Measurements from ENCODE around the gene TXN2.
"Not testable (repeated sequence)": the region's sequence is repeated elsewhere in the genome, so short reads cannot be mapped to it uniquely, and the experiment has no call there.

The TXN2 gene

DNA sequence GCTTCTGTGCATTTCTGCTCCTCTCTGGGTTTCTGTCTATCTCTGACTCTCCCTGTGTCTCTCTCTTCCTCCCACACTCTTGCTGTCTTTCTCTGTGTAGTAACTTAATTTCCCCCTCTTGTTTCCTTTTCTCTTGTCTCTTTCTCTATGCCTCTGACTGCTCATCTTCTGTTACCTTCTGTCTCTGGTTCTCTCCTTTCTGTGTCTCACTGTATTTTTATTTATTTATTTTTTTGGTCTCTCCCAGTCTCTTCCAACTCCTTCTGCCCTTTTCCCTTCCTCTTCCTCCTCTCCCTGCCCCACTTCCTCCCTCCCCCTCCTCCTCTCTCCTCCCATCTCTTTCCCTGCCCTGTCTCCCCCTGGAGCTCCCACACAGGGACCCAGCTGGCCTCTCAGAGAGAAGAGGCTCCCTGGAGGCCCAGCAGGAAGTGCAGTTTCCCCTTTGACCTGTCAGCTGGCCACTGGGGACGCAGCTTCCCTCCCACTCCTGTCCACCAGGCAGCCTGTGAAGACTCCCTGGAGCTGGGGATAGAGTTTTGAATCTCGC is 55.4 kb downstream of the TXN2 start:
- DNase-seq, result no peak

DNA sequence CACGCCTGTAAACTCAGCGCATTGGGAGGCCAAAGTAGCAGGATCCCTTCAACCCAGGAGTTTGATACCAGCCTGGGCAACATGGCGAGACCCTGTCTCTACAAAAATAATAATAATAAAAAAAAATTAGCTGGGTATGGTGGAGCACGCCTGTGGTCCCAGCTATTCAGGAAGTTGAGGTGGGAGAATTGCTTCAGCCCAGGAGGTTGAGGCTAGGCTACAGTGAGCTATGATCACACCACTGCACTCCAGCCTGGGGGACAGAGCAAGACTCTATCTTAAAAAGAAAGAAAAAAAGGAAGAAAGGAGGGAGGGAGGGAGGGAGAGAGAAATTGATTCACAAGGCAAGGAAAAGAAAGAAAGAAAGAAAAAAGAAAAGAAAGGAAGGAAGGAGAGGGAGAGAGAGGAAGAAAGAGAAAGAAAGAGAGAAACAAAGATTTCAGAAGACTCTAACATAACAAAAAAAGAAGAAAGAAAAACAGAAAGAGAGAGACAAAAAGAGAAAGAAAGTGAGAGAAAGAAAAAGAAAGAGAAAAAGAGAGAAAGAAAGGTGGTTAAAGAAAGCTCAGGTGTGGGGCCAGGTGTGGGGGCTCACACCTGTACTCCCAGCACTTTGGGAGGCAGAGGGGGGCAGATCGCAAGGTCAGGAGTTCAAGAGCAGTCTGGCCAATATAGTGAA is 56.4 kb downstream of the TXN2 start:
- DNase-seq, result no peak

DNA sequence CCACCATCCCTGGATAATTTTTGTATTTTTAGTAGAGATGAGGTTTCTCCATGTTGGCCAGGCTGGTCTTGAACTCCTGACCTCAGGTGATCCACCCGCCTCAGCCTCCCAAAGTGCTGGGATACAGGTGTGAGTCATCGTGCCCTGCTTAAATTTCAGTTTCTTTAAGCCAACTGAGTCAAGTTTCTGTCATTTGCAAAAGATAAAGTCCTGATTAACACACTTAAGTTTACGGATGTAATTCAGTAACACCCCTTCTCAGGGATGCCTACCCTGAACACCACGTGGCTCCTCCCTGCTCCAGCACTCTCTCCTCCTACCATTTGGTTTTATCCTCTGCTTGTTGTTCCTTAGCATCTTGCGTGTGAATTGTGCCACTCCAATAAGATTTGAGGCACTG is 57.0 kb downstream of the TXN2 start:
- DNase-seq, result not testable (repeated sequence)

DNA sequence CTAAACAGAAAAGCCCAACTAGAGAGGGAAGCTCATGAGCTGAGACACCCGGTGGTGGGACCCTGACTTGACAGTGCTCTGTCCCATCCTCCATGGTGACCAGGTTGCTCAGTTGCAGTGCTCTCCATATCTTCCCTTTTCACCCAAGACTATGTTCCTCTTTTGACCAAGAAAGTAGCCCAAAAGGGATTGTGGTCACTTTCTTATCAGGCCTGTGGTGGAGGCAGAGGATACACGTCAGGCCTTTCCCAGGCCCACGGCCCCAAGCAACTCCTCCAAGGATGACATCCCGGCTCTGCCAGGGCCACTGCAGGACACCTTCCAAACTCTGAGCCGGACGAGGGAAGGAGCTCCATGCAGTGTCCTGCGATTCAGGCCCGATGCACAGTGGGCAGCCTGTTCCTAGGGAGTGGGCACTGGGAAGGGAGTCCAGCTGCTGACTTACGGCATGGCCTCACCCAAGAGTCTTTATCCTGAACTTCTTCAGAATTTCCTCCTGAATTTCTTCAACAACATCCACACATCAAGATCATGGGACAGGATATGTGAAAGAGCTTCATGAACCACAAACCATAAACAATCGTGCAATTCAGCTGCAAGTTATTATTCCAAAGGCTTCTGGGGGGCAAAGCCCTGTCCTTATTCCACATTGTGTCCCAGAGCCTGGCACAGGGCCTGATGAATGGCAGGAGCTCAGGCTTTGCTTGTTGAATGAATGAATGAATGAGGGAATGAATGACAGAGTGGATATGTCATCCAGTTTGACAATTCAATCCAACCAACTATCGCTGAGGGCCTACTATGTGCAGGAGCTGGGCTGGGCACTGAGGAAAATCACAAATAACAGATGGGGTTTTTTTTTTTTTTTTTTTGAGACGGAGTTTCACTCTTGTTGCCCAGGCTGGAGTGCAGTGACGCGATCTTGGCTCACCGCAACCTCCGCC is 57.7 kb downstream of the TXN2 start:
- DNase-seq, result no peak

DNA sequence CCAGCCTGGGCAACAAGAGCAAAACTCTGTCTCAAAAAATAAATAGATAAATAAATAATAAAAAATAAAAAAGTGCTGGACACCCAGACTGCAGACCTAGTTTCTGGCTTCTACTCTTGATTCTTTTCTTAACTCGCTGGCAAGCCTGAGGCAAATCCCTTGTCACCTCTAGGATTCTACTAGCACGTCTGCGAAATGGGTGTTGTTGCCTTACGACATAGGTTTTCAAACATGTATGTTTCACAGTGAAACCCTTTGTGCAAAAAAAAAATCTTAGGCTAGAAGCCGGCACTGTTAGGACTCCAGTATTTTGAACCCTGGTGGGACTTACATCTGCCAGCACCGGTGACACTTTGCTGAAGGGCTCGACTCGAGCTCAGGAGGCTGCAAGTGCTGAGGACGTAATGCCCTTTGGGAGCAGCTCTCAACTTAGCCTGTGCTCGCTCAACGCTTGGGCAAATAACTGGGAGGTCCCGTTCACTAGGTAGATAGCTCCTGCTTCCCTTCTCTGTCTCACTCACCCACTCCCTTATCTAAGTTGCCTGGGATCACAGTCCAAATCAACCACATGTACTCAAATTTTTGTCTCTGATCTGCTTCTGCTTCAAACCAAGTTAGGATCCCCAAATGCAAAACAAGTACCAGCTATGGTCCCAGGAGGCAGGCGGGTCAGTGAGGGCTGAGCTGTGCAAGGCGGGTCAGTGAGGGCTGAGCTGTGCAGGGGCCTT is 59.0 kb downstream of the TXN2 start:
- no peak for DNase-seq

DNA sequence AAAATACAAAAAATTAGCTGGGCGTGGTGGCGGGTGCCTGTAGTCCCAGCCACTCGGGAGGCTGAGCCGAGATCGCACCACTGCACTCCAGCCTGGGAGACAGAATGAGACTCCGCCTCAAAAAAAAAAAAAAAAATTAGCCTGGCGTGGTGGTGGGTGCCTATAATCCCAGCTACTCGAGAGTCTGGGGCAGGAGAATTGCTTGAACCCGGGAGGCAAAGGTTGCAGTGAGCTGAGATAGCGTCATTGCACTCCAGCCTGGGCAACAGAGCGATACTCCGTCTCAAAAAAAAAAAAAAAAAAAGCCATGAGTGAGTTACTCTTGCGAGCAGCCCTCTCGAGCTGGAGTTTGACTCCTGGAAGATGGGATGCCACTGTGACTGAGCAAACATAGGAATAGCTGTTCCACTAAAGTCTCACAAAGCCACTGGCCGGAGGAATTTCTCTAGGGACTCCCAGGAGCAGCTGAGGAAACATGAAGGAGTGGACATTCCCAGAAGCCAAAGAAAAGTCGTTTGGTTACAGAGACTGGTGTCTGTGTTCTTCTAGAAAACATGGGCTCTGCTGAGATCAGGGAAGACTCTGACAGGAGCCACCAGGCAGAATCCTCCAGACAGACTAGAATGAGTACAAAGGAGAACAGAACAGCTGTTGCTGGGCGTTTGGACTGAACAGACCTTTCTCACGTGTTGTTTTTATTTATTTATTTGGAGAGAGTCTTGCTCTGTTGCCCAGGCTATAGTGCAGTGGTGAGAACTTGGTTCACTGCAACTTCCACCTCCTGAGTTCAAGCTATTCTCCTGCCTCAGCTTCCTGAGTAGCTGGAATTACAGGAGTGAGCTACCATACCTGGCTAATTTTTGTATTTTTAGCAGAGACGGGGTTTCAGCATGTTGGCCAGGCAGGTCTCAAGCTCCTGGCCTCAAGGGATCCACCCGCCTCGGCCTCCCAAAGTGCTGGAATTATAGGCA is 61.2 kb downstream of the TXN2 start:
- no peak for DNase-seq

DNA sequence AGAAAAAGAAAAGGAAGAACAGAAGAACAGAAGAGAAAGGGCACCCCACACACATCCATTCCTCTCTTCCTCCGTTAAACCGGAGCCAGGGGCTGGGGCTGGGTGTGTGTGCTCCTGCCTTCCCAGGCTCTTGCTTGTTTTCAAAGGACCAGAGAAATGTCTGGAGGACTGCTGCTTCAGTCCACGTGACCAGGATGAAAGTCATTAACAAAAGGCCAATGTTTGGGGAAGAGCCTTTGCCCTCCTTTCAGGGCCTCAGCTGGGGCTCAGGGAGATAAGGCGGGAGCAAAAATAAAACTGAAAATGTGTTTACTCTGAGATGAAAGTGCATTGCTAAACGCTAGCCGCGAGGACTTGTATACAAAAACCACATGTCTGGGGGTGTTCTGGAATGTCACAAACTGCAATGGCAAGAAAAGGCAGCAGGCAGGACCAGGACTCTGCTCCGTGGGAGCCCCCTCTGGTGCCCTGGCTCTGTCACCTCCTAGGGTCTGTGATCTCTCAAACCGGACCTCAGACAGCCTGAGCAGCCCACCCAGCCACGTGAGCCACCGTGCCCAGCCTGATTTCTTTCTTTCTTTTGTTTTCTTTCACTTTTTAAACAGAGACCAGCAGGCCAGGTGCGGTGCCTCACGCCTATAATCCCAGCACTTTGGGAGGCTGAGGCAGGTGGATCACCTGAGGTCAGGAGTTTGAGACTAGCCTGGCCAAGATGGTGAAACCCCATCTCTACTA is 62.1 kb downstream of the TXN2 start:
- DNase-seq, result no peak

DNA sequence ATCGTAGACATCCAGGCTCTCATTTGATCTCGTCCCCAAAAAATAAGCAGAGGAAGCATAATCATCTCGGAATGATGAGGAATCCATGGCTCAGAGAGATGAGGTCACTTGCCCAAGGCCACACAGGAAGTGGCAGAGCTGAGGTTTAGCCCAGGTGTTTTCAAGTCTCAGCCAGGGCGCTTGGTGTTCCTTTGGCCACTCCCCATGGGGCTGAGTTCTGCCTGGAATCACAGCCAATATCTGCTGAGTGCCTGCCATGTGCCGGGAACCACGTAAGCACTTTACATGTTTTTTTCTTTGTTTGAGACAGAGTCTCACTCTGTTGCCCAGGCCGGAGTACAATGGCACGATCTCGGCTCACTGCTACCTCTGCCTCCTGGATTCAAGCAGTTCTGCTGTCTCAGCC is 64.2 kb downstream of the TXN2 start:
- no peak for DNase-seq

All from kidney glomerular epithelial cell (primary cell).